ENCODE measurements around the gene BICDL1.

BICDL1 gene

GRCh38 chr12:120092551-120093335 is 103.7 kb downstream of the BICDL1 start:
- H3K36me3 ChIP-seq (ENCODE audit: control insufficient read depth, insufficient read depth, low read length) = peaks cover 7% of the 10 kb centered on the region; the same call in 1 of the 2 replicates
- H3K9me3 ChIP-seq (ENCODE audit: control insufficient read depth, insufficient read depth, low read length) = no peaks in the 10 kb centered on the region
- no peak overlapping the region for H3K27ac ChIP-seq (ENCODE audit: low read length)
- no peak for DNase-seq (ENCODE audit: low read depth, low spot score)
- WGBS (ENCODE audit: insufficient coverage, insufficient read length) = no CpG with 5 or more reads among the region's 23 CpGs
- peaks cover 16% of the 10 kb centered on the region for H3K4me1 ChIP-seq (ENCODE audit: control insufficient read depth, insufficient read depth, low read length)
- H3K4me3 ChIP-seq (ENCODE audit: low read length) = no peak overlapping the region
- H3K27me3 ChIP-seq (ENCODE audit: control insufficient read depth, insufficient read depth, low read length) = no peaks in the 10 kb centered on the region

- H3K4me1 ChIP-seq (ENCODE audit: control insufficient read depth, insufficient read depth, low read length) = peaks cover 16% of the 10 kb centered on the region
- no peak overlapping the region for H3K4me3 ChIP-seq (ENCODE audit: low read length)
- WGBS (ENCODE audit: insufficient coverage, insufficient read length) = no CpG with 5 or more reads among the region's 4 CpGs
- peaks cover 7% of the 10 kb centered on the region; the same call in 1 of the 2 replicates for H3K36me3 ChIP-seq (ENCODE audit: control insufficient read depth, insufficient read depth, low read length)
- no peaks in the 10 kb centered on the region for H3K9me3 ChIP-seq (ENCODE audit: control insufficient read depth, insufficient read depth, low read length)
- H3K27me3 ChIP-seq (ENCODE audit: control insufficient read depth, insufficient read depth, low read length) = no peaks in the 10 kb centered on the region
- no peak overlapping the region for H3K27ac ChIP-seq (ENCODE audit: low read length)
- DNase-seq (ENCODE audit: low read depth, low spot score) = no peak
Measured at GRCh38 chr12:120093336-120093591, 104.2 kb downstream of the BICDL1 start.

GRCh38 chr12:120093592-120094355 is 104.7 kb downstream of the BICDL1 start:
- Histone ChIP-seq H3K27me3 (ENCODE audit: control insufficient read depth, insufficient read depth, low read length) (no peaks in the 10 kb centered on the region), H3K4me1 (ENCODE audit: control insufficient read depth, insufficient read depth, low read length) (peaks cover 16% of the 10 kb centered on the region), H3K36me3 (ENCODE audit: control insufficient read depth, insufficient read depth, low read length) (peaks cover 11% of the 10 kb centered on the region), H3K4me3 (ENCODE audit: low read length) (no peak overlapping the region), H3K27ac (ENCODE audit: low read length) (no peak overlapping the region), H3K9me3 (ENCODE audit: control insufficient read depth, insufficient read depth, low read length) (no peaks in the 10 kb centered on the region)
- DNase-seq (ENCODE audit: low read depth, low spot score) = no peak
- WGBS (ENCODE audit: insufficient coverage, insufficient read length) = no CpG with 5 or more reads among the region's 17 CpGs

- Histone ChIP-seq H3K27me3 (ENCODE audit: control insufficient read depth, insufficient read depth, low read length) (no peaks in the 10 kb centered on the region), H3K36me3 (ENCODE audit: control insufficient read depth, insufficient read depth, low read length) (peaks cover 13% of the 10 kb centered on the region), H3K4me3 (ENCODE audit: low read length) (no peak overlapping the region), H3K9me3 (ENCODE audit: control insufficient read depth, insufficient read depth, low read length) (no peaks in the 10 kb centered on the region), H3K27ac (ENCODE audit: low read length) (no peak overlapping the region), H3K4me1 (ENCODE audit: control insufficient read depth, insufficient read depth, low read length) (peaks cover 16% of the 10 kb centered on the region)
- WGBS (ENCODE audit: insufficient coverage, insufficient read length) = no CpG with 5 or more reads among the region's 9 CpGs
- DNase-seq (ENCODE audit: low read depth, low spot score) = no peak
Measured at GRCh38 chr12:120094485-120094884, 105.4 kb downstream of the BICDL1 start.

- no peak overlapping the region for H3K4me3 ChIP-seq (ENCODE audit: low read length)
- H3K9me3 ChIP-seq (ENCODE audit: control insufficient read depth, insufficient read depth, low read length) = no peaks in the 10 kb centered on the region
- H3K36me3 ChIP-seq (ENCODE audit: control insufficient read depth, insufficient read depth, low read length) = peaks cover 13% of the 10 kb centered on the region
- peaks cover 16% of the 10 kb centered on the region for H3K4me1 ChIP-seq (ENCODE audit: control insufficient read depth, insufficient read depth, low read length)
- H3K27ac ChIP-seq (ENCODE audit: low read length) = no peak overlapping the region
- H3K27me3 ChIP-seq (ENCODE audit: control insufficient read depth, insufficient read depth, low read length) = no peaks in the 10 kb centered on the region
- no peak for DNase-seq (ENCODE audit: low read depth, low spot score)
- WGBS (ENCODE audit: insufficient coverage, insufficient read length) = no CpG with 5 or more reads among the region's 13 CpGs
Measured at GRCh38 chr12:120095331-120095730, 106.3 kb downstream of the BICDL1 start.

- Histone ChIP-seq H3K27ac (ENCODE audit: low read length) (no peak overlapping the region), H3K4me3 (ENCODE audit: low read length) (no peak overlapping the region), H3K9me3 (ENCODE audit: control insufficient read depth, insufficient read depth, low read length) (no peaks in the 10 kb centered on the region), H3K27me3 (ENCODE audit: control insufficient read depth, insufficient read depth, low read length) (no peaks in the 10 kb centered on the region), H3K36me3 (ENCODE audit: control insufficient read depth, insufficient read depth, low read length) (peaks cover 15% of the 10 kb centered on the region), H3K4me1 (ENCODE audit: control insufficient read depth, insufficient read depth, low read length) (peaks cover 16% of the 10 kb centered on the region)
- DNase-seq (ENCODE audit: low read depth, low spot score) = no peak
- WGBS (ENCODE audit: insufficient coverage, insufficient read length) = no CpG with 5 or more reads among the region's 8 CpGs
Measured at GRCh38 chr12:120095736-120096135, 106.7 kb downstream of the BICDL1 start.

GRCh38 chr12:120096671-120097202 is 107.7 kb downstream of the BICDL1 start:
- no CpG with 5 or more reads among the region's 34 CpGs for WGBS (ENCODE audit: insufficient coverage, insufficient read length)
- H3K36me3 ChIP-seq (ENCODE audit: control insufficient read depth, insufficient read depth, low read length) = peaks cover 13% of the 10 kb centered on the region

GRCh38 chr12:120098756-120099470 is 109.9 kb downstream of the BICDL1 start:
- no peaks in the 10 kb centered on the region for H3K27me3 ChIP-seq (ENCODE audit: control insufficient read depth, insufficient read depth, low read length)
- H3K4me3 ChIP-seq (ENCODE audit: low read length) = no peak overlapping the region
- WGBS (ENCODE audit: insufficient coverage, insufficient read length) = no CpG with 5 or more reads among the region's 36 CpGs
- H3K4me1 ChIP-seq (ENCODE audit: control insufficient read depth, insufficient read depth, low read length) = peaks cover 5% of the 10 kb centered on the region
- no peaks in the 10 kb centered on the region for H3K9me3 ChIP-seq (ENCODE audit: control insufficient read depth, insufficient read depth, low read length)
- H3K27ac ChIP-seq (ENCODE audit: low read length) = no peak overlapping the region
- DNase-seq (ENCODE audit: low read depth, low spot score) = no peak
- peaks cover 20% of the 10 kb centered on the region for H3K36me3 ChIP-seq (ENCODE audit: control insufficient read depth, insufficient read depth, low read length)

More at GRCh38 chr12:120096671-120097202, 107.7 kb downstream of the BICDL1 start:
- Histone ChIP-seq H3K4me1 (ENCODE audit: control insufficient read depth, insufficient read depth, low read length) (peaks cover 16% of the 10 kb centered on the region), H3K27ac (ENCODE audit: low read length) (no peak overlapping the region), H3K27me3 (ENCODE audit: control insufficient read depth, insufficient read depth, low read length) (no peaks in the 10 kb centered on the region), H3K4me3 (ENCODE audit: low read length) (no peak overlapping the region), H3K9me3 (ENCODE audit: control insufficient read depth, insufficient read depth, low read length) (no peaks in the 10 kb centered on the region)
- DNase-seq (ENCODE audit: low read depth, low spot score) = no peak

GRCh38 chr12:120099738-120100137 is 110.7 kb downstream of the BICDL1 start:
- peaks cover 3% of the 10 kb centered on the region; the same call in 1 of the 2 replicates for H3K4me1 ChIP-seq (ENCODE audit: control insufficient read depth, insufficient read depth, low read length)
- H3K27me3 ChIP-seq (ENCODE audit: control insufficient read depth, insufficient read depth, low read length) = no peaks in the 10 kb centered on the region
- H3K4me3 ChIP-seq (ENCODE audit: low read length) = no peak overlapping the region
- no peak overlapping the region for H3K27ac ChIP-seq (ENCODE audit: low read length)
- peaks cover 20% of the 10 kb centered on the region for H3K36me3 ChIP-seq (ENCODE audit: control insufficient read depth, insufficient read depth, low read length)
- no CpG with 5 or more reads among the region's 11 CpGs for WGBS (ENCODE audit: insufficient coverage, insufficient read length)
- no peak for DNase-seq (ENCODE audit: low read depth, low spot score)
- no peaks in the 10 kb centered on the region for H3K9me3 ChIP-seq (ENCODE audit: control insufficient read depth, insufficient read depth, low read length)

GRCh38 chr12:120100630-120101029 is 111.6 kb downstream of the BICDL1 start:
- no CpG with 5 or more reads among the region's 21 CpGs for WGBS (ENCODE audit: insufficient coverage, insufficient read length)

More at GRCh38 chr12:120100630-120101029, 111.6 kb downstream of the BICDL1 start:
- H3K4me3 ChIP-seq (ENCODE audit: low read length) = no peak overlapping the region
- no peak overlapping the region for H3K27ac ChIP-seq (ENCODE audit: low read length)
- H3K36me3 ChIP-seq (ENCODE audit: control insufficient read depth, insufficient read depth, low read length) = peaks cover 20% of the 10 kb centered on the region
- H3K4me1 ChIP-seq (ENCODE audit: control insufficient read depth, insufficient read depth, low read length) = no peaks in the 10 kb centered on the region; the same call in 1 of the 2 replicates
- H3K27me3 ChIP-seq (ENCODE audit: control insufficient read depth, insufficient read depth, low read length) = no peaks in the 10 kb centered on the region
- no peak for DNase-seq (ENCODE audit: low read depth, low spot score)
- no peaks in the 10 kb centered on the region for H3K9me3 ChIP-seq (ENCODE audit: control insufficient read depth, insufficient read depth, low read length)

All from iPS DF 6.9 (cell line).